ENCODE data around the gene ANKRD40CL. TPM values are rescaled to one million over a fixed set of nuclear protein-coding genes. Genes with fewer than 3 reads are reported as not detected.

Gene ANKRD40CL
- total and polyA plus RNA-seq, 9 of the 15 experiments (the other 6 are each of a cell fraction or from before 2014, with no cell fraction given) = not detected

GRCh38 chr17:50719144-50719923 is 48.0 kb downstream of the ANKRD40CL start, which contains the start of gene LUC7L3 (continued):
- TF ChIP-seq, protein P1, sequence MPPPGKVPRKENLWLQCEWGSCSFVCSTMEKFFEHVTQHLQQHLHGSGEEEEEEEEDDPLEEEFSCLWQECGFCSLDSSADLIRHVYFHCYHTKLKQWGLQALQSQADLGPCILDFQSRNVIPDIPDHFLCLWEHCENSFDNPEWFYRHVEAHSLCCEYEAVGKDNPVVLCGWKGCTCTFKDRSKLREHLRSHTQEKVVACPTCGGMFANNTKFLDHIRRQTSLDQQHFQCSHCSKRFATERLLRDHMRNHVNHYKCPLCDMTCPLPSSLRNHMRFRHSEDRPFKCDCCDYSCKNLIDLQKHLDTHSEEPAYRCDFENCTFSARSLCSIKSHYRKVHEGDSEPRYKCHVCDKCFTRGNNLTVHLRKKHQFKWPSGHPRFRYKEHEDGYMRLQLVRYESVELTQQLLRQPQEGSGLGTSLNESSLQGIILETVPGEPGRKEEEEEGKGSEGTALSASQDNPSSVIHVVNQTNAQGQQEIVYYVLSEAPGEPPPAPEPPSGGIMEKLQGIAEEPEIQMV (tag; conservative IDR thresholded peaks at IDR 0.05; ENCODE audit: low read depth) = no peak
- TF ChIP-seq MYNN (IDR thresholded peaks at IDR 0.05) = no peak
- TF ChIP-seq MYNN (CRISPR knock-in tag; IDR thresholded peaks at IDR 0.05) = no peak
- TF ChIP-seq BRF1 (IDR thresholded peaks at IDR 0.05; ENCODE audit: borderline replicate concordance, extremely low read depth, insufficient read length) = no peak
- TF ChIP-seq ZNF124 (CRISPR knock-in tag; IDR thresholded peaks at IDR 0.05) = no peak
- TF ChIP-seq BMI1 (IDR thresholded peaks at IDR 0.05; ENCODE audit: low read length) = no peak
- TF ChIP-seq DPF2 (IDR thresholded peaks at IDR 0.05) = no peak
- TF ChIP-seq ZC3H4 (CRISPR knock-in tag; IDR thresholded peaks at IDR 0.05; ENCODE audit: borderline replicate concordance) = 0 out of 2 replicates have a peak, but pooled peaks have one; percentile 48
- TF ChIP-seq ZNF316 (IDR thresholded peaks at IDR 0.05) = peak; percentile 23; the same call in 1 of the 2 replicates
- TF ChIP-seq, protein P2, sequence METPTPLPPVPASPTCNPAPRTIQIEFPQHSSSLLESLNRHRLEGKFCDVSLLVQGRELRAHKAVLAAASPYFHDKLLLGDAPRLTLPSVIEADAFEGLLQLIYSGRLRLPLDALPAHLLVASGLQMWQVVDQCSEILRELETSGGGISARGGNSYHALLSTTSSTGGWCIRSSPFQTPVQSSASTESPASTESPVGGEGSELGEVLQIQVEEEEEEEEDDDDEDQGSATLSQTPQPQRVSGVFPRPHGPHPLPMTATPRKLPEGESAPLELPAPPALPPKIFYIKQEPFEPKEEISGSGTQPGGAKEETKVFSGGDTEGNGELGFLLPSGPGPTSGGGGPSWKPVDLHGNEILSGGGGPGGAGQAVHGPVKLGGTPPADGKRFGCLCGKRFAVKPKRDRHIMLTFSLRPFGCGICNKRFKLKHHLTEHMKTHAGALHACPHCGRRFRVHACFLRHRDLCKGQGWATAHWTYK (CRISPR knock-in tag; IDR thresholded peaks at IDR 0.05) = peak; percentile 32; the same call in 1 of the 2 replicates
- TF ChIP-seq RBBP5 (IDR thresholded peaks at IDR 0.05; ENCODE audit: borderline replicate concordance, insufficient read depth, low read length, poor library complexity, severe bottlenecking) = peak; percentile 98
- TF ChIP-seq ETS1 (conservative IDR thresholded peaks at IDR 0.05; ENCODE audit: control insufficient read depth, low read depth, low read length) = no peak; the same call in 1 of the 2 replicates
- no peak for TF ChIP-seq CSDE1 (IDR thresholded peaks at IDR 0.05)
- TF ChIP-seq, protein P3, sequence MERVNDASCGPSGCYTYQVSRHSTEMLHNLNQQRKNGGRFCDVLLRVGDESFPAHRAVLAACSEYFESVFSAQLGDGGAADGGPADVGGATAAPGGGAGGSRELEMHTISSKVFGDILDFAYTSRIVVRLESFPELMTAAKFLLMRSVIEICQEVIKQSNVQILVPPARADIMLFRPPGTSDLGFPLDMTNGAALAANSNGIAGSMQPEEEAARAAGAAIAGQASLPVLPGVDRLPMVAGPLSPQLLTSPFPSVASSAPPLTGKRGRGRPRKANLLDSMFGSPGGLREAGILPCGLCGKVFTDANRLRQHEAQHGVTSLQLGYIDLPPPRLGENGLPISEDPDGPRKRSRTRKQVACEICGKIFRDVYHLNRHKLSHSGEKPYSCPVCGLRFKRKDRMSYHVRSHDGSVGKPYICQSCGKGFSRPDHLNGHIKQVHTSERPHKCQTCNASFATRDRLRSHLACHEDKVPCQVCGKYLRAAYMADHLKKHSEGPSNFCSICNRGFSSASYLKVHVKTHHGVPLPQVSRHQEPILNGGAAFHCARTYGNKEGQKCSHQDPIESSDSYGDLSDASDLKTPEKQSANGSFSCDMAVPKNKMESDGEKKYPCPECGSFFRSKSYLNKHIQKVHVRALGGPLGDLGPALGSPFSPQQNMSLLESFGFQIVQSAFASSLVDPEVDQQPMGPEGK (CRISPR knock-in tag; IDR thresholded peaks at IDR 0.05; ENCODE audit: borderline replicate concordance) = no peak
- TF ChIP-seq RCOR1 (IDR thresholded peaks at IDR 0.05; ENCODE audit: borderline replicate concordance in 1 of 2, low read depth in 2 of 2, low read length in 2 of 2) = peak in 1 of 2 experiments; percentile 32; a peak in 1 of 4 replicates
- TF ChIP-seq SNAPC5 (CRISPR knock-in tag; IDR thresholded peaks at IDR 0.05) = no peak
- peak; percentile 32; the same call in 1 of the 2 replicates for TF ChIP-seq ARID1B (IDR thresholded peaks at IDR 0.05)
- TF ChIP-seq ZNF57 (CRISPR knock-in tag; IDR thresholded peaks at IDR 0.05) = no peak
- TF ChIP-seq, protein P4, sequence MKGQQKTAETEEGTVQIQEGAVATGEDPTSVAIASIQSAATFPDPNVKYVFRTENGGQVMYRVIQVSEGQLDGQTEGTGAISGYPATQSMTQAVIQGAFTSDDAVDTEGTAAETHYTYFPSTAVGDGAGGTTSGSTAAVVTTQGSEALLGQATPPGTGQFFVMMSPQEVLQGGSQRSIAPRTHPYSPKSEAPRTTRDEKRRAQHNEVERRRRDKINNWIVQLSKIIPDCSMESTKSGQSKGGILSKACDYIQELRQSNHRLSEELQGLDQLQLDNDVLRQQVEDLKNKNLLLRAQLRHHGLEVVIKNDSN (CRISPR knock-in tag; IDR thresholded peaks at IDR 0.05) = peak; percentile 70
- 0 out of 2 replicates have a peak, but pooled peaks have one; percentile 33 for TF ChIP-seq ZNF212 (CRISPR knock-in tag; IDR thresholded peaks at IDR 0.05)
- peak; percentile 87 for TF ChIP-seq HMGN3 (IDR thresholded peaks at IDR 0.05; ENCODE audit: borderline replicate concordance, extremely low read depth, insufficient read length, low read depth, low read length)

All from K562 (cell line).